Measurements from ENCODE around the gene SORCS2.

- no peak for TF ChIP-seq SP1 (IDR thresholded peaks at IDR 0.05)
- TF ChIP-seq BHLHE40 (IDR thresholded peaks at IDR 0.05; ENCODE audit: borderline replicate concordance), result no peak
- no peak for TF ChIP-seq FOXA1 (IDR thresholded peaks at IDR 0.05)
- TF ChIP-seq NFRKB (IDR thresholded peaks at IDR 0.05), result no peak
- TF ChIP-seq ARNT (IDR thresholded peaks at IDR 0.05), result no peak
- no peak for TF ChIP-seq LEF1 (IDR thresholded peaks at IDR 0.05; ENCODE audit: borderline replicate concordance)
- no peak for TF ChIP-seq CTBP1 (IDR thresholded peaks at IDR 0.05; ENCODE audit: borderline replicate concordance)
- TF ChIP-seq ZNF384 (IDR thresholded peaks at IDR 0.05), result no peak
- TF ChIP-seq L3MBTL2 (conservative IDR thresholded peaks at IDR 0.05), result no peak
- no peak for TF ChIP-seq FOXM1 (IDR thresholded peaks at IDR 0.05; ENCODE audit: borderline replicate concordance)
- no peak for TF ChIP-seq SUZ12 (IDR thresholded peaks at IDR 0.05)
Observed at GRCh38 chr4:7259039-7259438, 66.7 kb downstream of the SORCS2 start.
